ENCODE data around the gene NT5C1B.
"Not testable (repeated sequence)": the region's sequence is repeated elsewhere in the genome, so short reads cannot be mapped to it uniquely, and the experiment has no call there.

The NT5C1B gene
- 0 to 0.99 (median 0) reads per million in 17 experiments for total RNA-seq

- DNase-seq = no peak
Observed at GRCh38 chr2:18589354-18589753, at the start of gene NT5C1B. NT5C1B (minus strand) TSS chr2:18589569; CDS start chr2:18589468, 101 bp downstream.

GRCh38 chr2:18637196-18637595 lies 47.8 kb upstream of the NT5C1B start:
- DNase-seq = no peak

- DNase-seq = not testable (repeated sequence)
Observed at GRCh38 chr2:18632699-18633098, 43.3 kb upstream of the NT5C1B start.

- DNase-seq = no peak
Observed at GRCh38 chr2:18630941-18631340, 41.6 kb upstream of the NT5C1B start.

DNA sequence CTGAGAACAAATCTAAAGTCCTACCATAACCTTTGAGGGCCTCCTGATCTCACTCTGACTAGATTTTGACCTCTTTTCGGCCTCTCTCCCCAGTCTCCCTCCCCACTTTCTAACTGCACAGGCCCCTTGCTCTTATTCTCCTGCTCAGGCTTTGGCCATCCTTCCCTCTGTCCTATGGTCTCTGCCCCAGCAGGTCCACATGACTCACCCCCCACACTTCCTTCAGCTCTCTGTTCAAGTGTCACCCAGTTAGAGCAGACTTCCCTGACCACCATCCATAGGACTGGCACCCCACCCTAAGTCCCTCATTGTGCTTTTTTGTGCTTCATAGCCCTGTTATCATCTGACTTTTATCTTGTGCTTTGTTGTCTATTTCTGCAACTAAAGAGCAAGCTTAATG lies 41.2 kb upstream of the NT5C1B start:
- DNase-seq = no peak

DNA sequence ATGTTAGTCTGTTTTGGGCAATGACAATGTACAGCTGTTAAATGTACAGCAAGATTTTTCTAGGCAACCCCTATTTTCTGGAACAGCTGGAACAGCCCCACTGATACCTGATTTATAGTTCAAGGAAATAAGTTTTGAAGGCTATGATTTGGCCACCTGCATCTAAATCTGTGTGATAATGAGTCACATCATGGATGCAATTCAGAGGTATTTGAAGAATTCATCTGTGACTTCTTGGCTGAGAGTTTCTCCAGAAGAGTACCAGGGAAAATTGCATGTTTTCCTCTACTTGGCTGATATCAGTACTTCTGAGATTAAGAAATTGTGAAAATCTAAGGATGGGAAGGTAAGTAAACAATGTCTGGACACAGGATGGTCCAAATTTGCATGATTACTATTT lies 40.7 kb upstream of the NT5C1B start:
- no peak for DNase-seq

DNA sequence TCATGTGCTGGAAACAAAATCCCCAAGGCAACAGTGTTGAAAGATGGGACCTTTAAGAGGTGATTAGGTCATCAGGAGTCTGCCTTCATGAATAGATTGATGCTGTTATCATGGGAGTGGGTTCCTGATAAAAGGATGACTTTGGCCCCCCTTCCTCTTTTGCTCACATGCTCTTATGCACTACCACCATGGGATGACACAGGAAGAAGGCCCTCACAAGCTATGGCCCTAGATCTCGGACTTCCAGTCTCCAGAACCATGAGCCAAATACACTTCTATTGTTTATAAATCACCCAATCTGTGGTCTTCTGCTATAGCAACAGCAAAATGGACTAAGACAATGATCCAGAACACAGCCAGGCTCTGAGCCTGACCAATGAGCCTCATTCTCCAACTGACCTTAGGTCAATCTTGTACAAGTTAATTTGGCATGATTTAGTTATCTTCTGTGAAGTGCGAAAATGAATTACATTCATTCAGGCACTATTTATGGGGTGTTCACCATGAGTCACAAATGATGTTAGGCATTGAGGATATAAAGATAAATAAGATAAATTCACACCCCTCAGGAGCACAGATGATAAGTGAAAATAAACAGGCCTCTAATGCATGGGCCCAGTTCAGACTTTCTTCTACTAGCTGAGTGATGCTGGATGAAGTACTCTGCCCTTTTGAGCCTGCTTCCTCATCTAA lies 37.7 kb upstream of the NT5C1B start:
- no peak for DNase-seq

DNA sequence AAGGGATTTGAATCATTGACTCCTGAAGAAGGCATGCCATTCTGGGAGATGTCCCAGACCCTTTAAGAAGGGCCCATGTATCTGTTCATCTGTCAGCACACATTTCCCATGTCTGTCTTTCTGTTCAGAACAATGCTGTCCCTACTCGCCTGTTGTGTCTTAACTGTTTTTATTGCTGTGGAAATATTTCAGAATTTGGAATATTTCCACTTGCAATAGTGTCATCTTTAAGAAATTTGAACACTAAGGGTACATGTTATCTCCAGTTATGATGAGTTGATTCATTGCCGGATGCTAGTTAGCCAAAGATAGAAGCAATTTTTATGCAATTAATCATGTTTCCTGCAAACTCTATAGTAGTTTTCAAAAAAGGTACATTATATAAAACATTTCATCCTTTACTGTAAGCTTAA lies 36.9 kb upstream of the NT5C1B start:
- DNase-seq = no peak

DNA sequence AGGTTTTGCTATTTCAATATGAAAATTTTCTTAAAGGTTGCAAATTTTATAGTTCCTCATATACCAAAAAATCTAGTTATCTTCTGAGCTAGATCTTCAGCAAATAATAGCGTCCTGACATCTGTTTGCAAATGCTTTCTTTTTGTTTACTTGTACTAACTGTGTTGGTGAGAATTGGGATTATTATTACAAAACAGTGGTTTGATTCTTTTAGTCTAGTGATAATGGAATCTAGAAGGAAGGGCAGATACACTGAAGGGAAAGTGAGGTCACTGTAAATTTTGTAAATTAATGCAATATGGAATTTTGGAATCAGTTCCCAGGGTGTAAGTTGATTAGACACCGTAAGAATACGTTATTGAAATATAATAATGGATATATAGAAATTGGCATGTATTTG lies 36.2 kb upstream of the NT5C1B start:
- DNase-seq = no peak

DNA sequence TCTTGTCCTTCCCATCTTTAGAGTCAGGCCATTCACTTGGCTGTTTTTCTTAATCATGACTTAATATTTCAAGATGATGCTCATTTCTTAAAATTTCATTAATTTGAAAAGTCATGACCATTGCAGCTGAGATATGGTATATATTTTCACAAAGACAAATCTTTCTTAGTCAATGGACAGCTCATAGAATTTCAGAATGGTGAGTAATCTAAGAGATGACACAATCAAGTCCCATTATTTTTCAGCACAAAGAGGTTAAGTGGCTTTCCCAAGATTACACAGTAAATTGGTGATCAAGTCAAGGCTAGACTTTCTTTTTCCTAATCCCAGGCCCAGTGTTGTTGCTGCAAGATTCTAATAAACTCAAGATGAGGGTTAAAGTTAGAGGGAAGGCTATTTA lies 34.4 kb upstream of the NT5C1B start:
- DNase-seq = no peak

DNA sequence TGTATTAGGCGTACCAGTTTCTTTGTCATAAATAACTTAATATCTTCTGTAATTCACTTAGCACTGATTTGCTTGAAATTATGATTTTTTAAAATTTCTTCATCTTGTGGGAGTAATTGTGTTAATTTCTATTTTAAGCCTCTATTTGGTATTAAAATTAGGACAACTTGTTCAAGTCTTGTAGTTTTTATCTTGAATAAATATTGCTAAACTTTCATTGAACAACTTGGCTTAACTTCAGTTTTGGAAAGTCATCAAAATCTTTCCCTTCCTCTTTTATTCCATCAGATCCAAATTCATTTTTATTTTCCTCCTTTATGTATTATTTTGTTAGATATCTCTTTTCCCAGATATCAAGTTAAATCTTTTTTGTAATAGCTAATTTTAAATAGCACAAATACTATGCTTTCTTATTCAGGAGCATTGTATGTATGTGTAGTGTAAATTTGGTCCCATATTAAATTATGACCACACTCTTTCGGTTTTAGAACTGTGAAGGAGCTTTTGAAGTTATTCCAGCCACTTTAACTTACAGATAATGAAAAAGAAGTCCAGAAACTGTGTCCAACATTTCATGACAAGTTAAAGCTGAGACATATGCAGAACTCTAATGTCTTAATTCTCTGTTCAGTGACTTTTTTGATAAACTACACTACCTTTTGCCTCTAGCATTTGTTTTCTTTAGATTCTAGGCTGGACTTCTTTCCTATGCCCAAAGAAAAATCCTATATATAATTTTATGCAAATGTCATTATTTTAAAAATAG lies 31.7 kb upstream of the NT5C1B start:
- no peak for DNase-seq

- no peak for DNase-seq
Observed at GRCh38 chr2:18619091-18619490, 29.7 kb upstream of the NT5C1B start.

DNA sequence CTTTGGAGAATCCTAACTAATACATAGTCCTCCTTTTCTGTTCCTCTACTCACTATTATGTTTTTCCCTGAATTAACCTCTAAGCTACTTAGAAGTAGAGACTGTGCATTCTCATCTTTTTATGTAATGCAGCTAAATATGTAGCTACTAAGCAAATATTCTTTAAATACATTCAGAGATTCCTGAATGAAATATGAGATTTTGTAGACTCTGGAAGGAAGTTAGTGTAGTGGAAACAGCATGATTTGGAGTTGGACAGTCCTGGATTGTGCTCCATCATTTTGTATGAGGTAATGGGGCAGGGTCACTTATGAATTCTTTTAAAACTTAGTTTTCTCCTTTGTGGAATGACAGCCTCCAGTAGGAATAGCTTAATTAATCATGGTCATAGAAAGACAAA lies 24.7 kb upstream of the NT5C1B start:
- no peak for DNase-seq

GRCh38 chr2:18612133-18612532 lies 22.8 kb upstream of the NT5C1B start:
- no peak for DNase-seq

- no peak for DNase-seq
Observed at GRCh38 chr2:18611604-18612003, 22.2 kb upstream of the NT5C1B start.

DNA sequence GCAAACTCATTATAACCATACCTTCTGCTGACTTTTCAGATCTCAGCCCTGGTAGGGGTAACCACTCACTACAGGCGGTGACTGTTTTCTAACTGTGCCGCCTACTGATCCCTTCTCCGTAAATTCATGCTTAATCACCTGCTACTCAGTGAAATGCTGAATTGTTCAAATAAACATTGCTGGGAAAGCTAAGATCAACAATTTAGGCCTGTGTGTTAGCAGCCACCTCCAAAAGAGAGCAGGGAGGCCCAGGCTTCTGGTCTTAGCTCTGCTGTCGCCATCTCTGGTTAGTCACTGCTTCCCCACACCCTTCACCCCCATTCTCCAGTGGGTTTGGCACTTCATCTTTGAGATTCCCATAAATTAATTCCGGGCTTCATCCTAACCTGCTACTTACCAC lies 21.8 kb upstream of the NT5C1B start:
- DNase-seq = no peak

- no peak for DNase-seq
Observed at GRCh38 chr2:18610651-18611050, 21.3 kb upstream of the NT5C1B start.

- no peak for DNase-seq
Observed at GRCh38 chr2:18610090-18610489, 20.7 kb upstream of the NT5C1B start.

GRCh38 chr2:18605115-18605514 lies 15.7 kb upstream of the NT5C1B start:
- no peak for DNase-seq

- DNase-seq = no peak
Observed at GRCh38 chr2:18604531-18604885, 15.1 kb upstream of the NT5C1B start.

DNA sequence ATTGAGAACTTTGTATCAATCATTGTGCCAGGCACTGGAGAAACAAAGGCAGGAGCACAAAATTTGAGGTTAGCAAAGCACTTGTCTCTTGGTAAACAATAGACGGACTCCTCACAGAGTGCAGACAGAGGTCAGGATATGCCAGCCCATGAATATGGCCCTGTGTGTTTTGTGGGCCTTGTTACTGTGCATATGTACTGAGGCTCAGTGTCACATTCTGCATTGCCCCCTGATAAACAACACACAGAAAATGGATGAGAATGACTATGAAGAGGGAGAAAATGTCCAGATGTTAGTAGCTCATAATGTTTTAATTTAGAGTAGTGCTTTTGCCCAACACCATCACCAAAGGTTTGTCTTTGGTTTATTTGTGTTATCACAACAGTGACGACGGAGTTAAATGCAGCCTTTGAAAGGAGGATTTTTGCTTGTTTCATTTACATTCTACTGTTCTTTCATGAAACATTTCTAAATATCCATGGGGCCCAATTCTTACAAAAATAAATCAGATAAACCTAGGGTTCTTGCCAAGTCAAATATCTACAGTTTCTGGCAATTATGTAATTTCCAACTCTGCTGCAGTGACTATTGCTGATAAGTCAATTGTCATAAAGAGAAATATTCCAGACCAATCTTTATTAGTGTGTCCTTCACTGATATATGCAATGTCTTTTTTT lies 14.6 kb upstream of the NT5C1B start:
- no peak for DNase-seq

- DNase-seq = no peak
Observed at GRCh38 chr2:18602298-18602697, 12.9 kb upstream of the NT5C1B start.

DNA sequence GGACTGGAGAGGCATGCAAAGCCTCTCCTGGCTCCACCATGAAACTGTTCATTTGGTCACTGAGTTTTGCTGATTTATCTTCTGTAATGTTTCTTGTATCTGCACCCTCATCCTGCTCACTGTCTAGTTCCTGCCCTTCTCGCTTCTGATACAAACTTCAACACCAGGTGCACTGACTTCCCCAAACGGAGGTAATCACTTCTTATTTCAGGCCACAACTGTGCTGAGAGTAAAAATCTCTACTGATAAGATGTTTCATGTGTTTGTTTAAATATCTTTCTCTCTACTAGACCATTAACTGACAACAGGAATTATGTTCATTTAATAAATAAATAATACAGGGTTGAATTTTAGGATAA lies 10.9 kb upstream of the NT5C1B start:
- no peak for DNase-seq
